ENCODE measurements around the gene PLCB3.
"Not testable (repeated sequence)": the region's sequence is repeated elsewhere in the genome, so short reads cannot be mapped to it uniquely, and the experiment has no call there.

PLCB3 gene

DNA sequence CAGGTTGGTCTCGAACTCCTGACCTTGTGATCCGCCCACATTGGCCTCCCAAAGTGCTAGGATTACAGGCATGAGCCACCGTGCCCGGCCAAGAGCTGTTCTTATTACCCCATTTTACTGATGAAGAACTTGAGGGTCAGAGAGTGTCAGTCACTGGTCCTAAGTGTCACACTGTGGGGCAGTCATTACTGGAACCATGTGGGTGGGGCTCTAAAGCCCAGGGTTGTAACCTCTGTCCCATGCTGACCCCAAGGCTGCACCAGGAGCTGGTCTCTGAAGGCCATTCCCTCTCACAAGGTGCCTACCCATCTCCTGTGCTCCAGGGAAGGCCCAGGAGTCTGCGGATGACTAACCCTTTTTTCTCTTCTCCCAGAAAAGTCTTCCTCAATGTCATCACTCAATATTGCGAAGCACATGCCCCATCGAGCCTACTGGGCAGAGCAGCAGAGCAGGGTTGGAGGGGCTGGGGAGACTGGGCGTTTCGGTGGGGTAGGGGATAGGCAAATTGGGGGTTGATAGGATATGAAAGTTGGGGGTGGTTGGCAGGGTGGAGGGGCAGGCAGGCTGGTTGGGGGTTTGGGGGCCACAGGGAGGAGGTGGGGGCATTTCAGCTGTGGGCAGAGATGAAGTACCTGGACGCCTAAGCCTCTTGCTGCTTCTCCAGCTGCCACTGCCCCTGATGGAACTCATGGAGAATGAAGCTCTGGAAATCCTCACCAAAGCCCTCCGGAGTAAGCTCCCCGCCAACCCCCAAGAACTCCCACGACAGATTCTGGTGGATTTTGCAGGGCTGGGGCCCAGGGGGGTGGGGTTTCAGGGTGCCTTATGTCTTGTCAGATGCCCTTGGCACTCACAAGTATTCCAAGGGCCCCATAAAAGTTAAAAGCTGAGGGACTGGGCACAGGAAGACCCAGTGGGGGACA is 52.0 kb downstream of the PLCB3 start:
- no peak for DNase-seq (ENCODE audit: insufficient read length, low spot score)
- FAIRE-seq, result no peak

DNA sequence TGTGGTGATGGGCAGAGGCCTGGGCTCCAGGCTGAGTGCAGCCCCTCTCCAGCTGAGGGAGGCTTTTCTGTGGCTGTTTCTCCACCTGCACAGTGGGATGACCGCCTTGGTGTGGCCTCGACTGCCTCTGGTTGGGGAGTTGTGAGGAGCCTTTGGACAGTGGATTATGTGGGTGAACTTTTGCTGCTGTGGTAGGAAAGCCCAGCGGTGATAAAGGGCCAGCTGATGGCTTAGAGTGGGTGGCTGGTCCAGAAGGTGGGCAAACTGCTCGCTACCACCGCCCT is 52.6 kb downstream of the PLCB3 start:
- DNase-seq (ENCODE audit: insufficient read length, low spot score) (no peak), FAIRE-seq (no peak)
- TF ChIP-seq POLR2A (IDR thresholded peaks at IDR 0.05; ENCODE audit: low read depth, low read length), result no peak

More for the DNA sequence above, 52.0 kb downstream of the PLCB3 start:
- TF ChIP-seq POLR2A (IDR thresholded peaks at IDR 0.05; ENCODE audit: low read depth, low read length), result no peak

DNA sequence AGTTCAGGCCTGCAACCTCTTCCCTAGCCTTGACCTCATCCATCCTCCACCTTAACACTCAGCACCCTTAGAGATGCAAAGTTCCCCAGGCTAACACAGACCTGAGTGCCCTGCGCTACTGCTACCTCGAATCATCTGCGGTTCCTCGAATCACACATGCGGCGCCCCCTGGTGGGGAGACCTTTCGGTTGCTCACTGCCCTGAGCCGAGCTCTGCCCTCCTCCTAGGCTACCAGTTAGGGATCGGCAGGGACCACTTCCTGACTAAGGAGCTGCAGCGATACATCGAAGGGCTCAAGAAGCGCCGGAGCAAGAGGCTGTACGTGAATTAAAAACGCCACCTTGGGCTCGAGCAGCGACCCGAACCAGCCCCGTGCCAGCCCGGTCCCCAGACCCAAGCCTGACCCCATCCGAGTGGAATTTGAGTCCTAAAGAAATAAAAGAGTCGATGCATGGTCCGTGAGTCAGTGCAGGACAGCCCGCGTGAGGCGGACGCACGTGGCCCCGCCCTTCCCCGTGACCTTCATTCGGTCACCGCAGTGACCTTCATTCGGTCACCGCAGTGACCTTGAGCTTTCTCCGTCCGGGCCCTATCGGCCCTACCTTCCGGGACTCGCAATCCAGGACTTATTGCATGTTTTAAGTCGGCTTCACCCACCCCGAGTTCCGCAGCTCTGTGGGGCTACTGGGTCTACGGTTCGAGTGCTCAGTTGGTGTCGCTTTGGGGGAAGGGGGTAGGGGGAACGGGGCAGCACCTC is 53.2 kb downstream of the PLCB3 start:
- DNase-seq (ENCODE audit: insufficient read length, low spot score) (peak; percentile 95), FAIRE-seq (no peak)
- no peak for TF ChIP-seq POLR2A (IDR thresholded peaks at IDR 0.05; ENCODE audit: low read depth, low read length)

DNA sequence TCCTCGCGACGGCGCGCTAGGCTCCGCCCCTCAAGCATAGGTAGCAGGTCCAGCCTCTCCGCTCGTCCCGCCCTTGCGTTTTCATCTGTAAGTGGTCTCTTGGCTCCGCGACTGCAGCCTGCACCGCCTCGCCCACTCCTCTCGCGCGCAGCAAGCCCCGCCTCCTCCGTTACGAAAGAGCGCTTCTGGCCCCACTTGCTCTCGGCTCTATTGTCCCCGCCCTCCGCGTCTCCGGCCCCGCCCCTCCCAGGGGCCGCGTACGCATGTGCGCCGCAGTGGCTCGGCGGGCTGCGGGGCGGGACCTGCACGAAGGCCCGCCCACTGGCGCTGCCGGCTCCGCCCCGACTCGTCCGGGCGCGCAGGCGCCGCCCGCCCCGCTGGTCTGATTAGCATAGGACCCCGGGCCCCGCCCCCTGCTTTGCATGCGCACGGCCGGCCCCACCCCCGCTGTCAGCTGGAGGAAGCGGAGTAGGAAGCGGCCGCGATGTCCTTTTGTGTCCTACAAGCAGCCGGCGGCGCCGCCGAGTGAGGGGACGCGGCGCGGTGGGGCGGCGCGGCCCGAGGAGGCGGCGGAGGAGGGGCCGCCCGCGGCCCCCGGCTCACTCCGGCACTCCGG is 53.9 kb downstream of the PLCB3 start, which contains the start of gene ESRRA:
ESRRA (plus strand) TSS at position 450 of the 616 bp plus-strand sequence. CDS start 1,656 bp downstream, outside the sequence.
- FAIRE-seq (no peak), DNase-seq (ENCODE audit: insufficient read length, low spot score) (peak; percentile 95)
- TF ChIP-seq POLR2A (IDR thresholded peaks at IDR 0.05; ENCODE audit: low read depth, low read length), result peak; percentile 48; the same call in 1 of the 2 replicates

DNA sequence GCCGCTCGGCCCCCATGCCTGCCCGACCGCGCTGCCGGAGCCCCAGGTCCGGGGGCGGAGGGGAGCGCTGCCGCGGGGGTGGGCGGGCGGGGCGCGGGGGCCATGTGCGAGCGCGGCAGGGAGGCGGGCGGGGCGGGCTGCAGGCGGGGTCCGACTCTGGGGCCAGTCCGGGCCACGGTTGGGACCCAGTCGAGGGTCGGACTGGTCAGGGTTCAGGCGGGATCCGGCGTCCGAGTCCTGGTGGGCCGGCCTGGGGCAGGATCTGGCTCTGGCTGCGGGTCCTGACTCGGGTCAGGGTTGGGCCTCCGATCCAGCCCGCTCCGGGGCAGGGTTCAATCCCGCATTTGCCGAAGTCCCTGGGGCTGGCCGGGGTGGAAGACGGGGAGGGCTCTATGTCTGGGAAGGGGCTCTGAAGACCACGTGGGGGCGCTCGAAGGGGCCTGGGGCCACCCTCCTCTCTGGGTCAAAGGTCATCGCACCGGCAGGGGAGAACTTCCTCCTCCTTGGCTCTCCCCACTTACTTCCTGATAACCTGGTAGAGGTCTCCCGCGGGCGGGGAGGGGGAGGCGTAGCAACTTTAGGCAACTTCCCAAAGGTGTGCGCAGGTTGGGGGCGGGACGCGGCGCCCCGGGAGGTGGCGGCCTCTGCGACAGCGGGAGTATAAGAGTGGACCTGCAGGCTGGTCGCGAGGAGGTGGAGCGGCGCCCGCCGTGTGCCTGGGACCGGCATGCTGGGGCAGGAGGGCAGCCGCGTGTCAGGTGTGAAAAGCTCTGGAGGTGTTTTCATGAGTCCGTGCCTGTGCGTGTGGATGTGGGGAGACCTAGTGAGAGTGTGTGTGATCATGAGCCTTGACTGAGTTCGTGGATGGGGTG is 54.6 kb downstream of the PLCB3 start:
- DNase-seq (ENCODE audit: insufficient read length, low spot score) (no peak), FAIRE-seq (no peak)
- no peak for TF ChIP-seq POLR2A (IDR thresholded peaks at IDR 0.05; ENCODE audit: low read depth, low read length)

DNA sequence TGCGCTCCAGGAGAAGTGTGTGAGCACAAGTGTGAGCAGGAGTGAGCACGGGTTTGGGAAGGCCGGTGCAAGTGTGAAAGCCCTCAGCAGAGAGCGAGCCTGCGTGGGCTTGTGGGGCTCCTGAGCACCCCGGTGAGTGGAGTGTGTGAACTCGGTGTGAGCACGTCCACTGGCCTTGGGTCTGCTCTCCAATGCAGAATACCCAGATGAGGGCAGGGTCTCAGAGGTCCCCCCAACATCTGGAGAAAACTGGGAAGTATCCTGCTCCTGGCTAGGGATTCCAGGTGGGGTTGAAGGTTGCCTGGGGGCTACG is 55.2 kb downstream of the PLCB3 start:
- FAIRE-seq (no peak), DNase-seq (ENCODE audit: insufficient read length, low spot score) (no peak)
- no peak for TF ChIP-seq POLR2A (IDR thresholded peaks at IDR 0.05; ENCODE audit: low read depth, low read length)

DNA sequence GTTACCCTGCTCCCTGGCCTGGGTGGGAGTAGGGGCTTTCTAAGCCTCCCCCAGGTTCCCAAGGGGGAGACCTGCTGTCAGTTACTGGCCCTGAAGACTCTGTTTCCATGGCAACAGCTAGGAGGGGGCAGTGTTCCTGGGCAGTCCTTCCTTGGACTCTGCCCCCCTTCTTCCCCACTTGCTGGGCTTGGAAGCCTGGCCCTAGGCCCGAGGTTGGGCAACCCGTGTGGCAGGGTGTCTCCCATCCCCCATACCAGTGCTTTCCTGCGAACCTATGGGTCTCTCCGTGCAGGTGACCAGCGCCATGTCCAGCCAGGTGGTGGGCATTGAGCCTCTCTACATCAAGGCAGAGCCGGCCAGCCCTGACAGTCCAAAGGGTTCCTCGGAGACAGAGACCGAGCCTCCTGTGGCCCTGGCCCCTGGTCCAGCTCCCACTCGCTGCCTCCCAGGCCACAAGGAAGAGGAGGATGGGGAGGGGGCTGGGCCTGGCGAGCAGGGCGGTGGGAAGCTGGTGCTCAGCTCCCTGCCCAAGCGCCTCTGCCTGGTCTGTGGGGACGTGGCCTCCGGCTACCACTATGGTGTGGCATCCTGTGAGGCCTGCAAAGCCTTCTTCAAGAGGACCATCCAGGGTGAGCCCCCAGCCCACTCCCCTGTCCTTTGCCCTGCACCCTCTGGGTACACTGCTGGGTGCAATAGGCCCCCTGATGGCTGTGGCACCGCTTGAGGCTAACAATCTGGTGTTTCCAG is 55.7 kb downstream of the PLCB3 start:
- DNase-seq (ENCODE audit: insufficient read length, low spot score) (no peak), FAIRE-seq (no peak)
- TF ChIP-seq POLR2A (IDR thresholded peaks at IDR 0.05; ENCODE audit: low read depth, low read length), result no peak

DNA sequence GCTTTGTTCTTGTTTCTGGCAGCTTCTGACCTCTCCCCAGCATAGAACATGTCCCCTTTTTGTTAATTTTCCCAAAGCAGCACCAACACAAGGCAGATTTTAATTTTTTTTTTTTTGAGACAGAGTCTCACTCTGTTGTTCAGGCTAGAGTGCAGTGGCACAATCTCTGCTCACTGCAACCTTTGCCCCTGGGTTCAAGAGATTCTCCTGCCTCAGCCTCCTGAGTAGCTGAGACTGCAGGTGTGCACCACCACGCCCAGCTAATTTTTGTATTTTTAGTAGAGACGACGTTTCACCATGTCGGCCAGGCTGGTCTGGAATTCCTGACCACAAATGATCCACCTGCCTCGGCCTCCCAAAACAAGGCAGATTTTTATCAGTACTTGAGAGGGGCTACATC is 56.5 kb downstream of the PLCB3 start:
- DNase-seq (ENCODE audit: insufficient read length, low spot score); FAIRE-seq: not testable (repeated sequence)

DNA sequence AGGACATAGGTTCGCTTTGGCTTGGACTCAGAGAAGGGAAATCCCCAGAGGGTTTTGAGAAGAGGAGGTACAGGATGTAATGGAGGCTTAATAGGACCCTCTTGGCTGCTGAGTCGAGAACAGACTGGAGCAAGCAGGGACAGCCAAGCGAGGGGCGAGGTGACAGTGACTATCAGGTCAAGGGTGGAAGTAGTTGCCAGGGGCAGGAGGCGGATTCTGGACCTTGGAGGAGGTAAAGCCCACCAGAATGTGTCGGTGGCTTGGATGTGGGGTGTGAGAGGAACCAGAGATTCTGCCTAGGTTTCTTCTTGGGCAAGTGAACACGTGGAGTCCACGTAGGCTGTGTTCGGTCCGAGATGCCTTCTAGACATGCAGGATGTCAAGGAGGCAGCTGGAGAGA is 61.6 kb downstream of the PLCB3 start:
- no peak for FAIRE-seq
- TF ChIP-seq POLR2A (IDR thresholded peaks at IDR 0.05; ENCODE audit: low read depth, low read length), result no peak
- DNase-seq (ENCODE audit: insufficient read length, low spot score), result no peak

DNA sequence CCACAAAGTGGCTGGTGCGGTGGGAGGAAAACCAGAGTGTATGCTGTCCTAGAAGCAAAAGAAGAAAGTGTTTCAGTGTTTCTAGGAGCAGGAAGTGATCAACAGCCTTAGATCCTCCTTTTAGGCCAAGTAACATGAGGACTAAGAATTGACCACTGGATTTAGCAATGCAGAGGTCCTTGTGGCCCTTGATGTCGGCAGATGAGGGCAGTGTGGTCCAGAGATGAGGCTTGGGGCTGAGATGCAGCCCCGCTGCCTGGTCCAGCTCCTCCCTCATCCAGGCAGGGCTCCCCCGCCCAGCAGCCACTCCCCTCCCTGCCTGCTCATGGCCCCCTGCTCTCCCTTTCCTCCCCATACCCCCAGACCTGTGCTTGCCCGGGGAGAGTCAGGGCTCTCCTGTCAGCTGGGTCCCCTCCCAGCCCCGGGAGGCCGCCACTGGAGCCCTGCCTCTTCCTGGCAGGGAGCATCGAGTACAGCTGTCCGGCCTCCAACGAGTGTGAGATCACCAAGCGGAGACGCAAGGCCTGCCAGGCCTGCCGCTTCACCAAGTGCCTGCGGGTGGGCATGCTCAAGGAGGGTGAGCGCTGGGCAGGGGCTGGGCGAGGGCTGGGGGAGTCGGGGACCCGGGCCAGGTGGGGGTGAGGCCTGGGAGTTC is 62.3 kb downstream of the PLCB3 start:
- TF ChIP-seq POLR2A (IDR thresholded peaks at IDR 0.05; ENCODE audit: low read depth, low read length), result no peak
- FAIRE-seq (no peak), DNase-seq (ENCODE audit: insufficient read length, low spot score) (no peak)

DNA sequence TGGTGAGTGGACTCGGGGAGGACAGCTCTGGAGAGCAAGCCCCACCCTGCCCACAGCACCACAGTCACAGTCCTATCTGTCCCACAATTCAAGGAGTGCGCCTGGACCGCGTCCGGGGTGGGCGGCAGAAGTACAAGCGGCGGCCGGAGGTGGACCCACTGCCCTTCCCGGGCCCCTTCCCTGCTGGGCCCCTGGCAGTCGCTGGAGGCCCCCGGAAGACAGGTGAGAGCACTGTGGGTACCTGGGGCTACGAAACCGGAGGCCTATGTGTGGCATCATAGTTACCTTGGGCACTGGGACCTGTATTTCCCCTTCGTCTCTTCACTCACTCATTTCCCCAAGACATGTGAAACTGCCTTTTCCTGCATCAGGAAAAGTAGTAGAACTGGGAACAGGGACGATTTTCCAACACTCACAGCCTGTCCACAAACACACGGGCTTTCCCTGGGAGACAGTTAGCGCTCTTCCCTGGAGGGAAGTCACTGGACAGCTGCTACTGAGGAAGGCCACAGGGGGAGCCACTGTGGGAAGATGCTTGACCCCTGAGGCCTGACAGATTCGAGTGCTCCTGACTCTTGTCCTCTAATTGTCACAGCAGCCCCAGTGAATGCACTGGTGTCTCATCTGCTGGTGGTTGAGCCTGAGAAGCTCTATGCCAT is 62.9 kb downstream of the PLCB3 start:
- DNase-seq (ENCODE audit: insufficient read length, low spot score), result no peak
- FAIRE-seq, result no peak
- no peak for TF ChIP-seq POLR2A (IDR thresholded peaks at IDR 0.05; ENCODE audit: low read depth, low read length)

Data from H54 (cell line).